ENCODE results near the gene XCR1.
"Not testable (repeated sequence)": the region's sequence is repeated elsewhere in the genome, so short reads cannot be mapped to it uniquely, and the experiment has no call there.

The XCR1 gene

DNA sequence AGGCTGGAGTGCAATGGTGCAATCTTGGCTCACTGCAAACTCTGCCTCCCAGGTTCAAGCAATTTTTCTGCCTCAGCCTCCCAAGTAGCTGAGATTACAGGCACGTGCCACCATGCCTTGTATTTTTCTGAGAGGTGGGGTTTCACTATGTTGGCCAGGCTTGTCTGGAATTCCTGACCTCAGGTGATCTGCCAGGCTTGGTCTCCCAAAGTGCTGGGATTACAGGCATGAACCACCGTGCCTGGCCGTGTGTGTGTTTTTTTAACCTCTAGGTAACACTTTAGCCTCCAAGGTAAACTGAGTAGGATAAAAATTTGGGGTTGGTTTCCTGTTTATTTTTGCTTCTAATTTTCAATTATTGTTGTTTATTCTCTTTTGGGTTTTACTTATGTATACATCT, 10.8 kb upstream of the XCR1 start:
- not testable (repeated sequence) for DNase-seq

DNA sequence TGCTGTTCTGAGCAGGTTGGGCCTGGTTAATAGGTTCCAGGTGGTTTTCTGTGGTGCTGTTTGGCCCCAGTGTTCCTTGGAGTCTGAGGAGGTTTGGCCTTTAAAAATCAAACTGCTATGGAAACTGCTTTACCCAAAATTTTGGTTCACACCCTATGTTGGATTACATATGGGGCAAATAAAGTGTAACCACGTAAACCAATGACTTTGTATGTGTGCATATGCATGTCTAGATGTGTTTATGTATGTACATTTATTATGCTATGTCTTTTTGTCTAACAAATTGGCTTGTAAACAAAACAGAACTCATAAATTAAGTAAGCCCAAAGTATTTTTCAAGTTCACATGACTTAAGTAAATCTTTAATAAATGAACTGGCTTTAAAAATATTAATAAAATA, 8.9 kb upstream of the XCR1 start:
- no peak for DNase-seq

DNA sequence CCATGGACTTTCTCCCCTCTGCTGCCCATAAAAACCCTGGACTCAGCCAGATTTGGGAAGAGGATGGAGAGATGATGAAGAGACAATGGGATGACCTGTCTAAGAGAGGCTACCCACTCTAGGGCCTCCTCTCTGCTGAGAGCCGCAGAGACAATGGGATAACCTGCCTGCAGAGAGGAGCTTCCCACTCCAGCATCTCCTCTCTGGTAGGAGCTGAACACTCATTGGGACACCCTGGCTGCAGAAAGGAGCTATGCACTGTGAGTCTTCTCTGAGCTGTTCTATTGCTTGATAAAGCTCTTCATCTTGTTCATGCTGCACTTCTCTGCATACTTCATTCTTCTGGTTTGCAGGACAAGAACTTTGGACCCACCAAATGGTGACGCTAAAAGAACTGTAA, 4.5 kb upstream of the XCR1 start:
- no peak for DNase-seq

DNA sequence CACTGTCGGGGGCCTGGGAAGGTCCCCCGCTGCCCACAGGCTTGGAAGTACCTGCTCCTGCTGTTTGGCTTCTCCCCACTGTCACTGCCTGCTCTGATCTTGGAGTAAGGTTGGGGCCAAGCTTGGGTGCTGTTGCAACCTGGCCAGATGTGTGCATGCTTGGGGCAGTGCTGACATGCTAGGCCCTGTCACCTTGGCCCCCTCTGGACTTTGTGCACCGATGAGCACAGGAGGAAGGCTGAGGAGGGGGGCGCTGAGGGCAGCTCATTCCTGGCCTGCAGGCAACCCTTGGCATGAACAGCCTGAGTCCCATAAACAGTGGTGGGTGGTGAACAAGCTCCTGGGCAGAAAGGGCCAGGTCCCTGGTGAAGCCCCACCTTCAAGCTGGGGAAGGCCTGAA, 4.0 kb upstream of the XCR1 start:
- no peak for DNase-seq

DNA sequence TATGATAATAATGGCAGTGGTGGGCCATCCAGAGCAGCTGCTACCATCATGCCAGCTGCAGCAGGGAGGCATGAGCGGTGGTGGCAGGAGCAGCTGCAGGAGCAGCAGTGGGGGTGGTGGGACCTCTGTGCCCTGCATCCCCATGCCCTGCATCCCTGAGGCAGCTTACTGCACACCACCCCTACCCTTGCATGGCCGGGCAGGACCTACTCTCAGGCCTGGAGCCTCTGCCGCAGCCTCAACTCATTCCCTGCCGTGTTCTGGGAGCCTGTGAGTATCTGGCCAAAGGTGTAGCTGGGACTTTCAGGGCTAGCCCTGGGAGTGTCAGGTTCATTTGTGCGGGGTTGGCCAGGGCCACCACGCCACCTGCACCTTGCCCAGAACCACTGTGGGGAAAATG, 3.3 kb upstream of the XCR1 start:
- DNase-seq: no peak

DNA sequence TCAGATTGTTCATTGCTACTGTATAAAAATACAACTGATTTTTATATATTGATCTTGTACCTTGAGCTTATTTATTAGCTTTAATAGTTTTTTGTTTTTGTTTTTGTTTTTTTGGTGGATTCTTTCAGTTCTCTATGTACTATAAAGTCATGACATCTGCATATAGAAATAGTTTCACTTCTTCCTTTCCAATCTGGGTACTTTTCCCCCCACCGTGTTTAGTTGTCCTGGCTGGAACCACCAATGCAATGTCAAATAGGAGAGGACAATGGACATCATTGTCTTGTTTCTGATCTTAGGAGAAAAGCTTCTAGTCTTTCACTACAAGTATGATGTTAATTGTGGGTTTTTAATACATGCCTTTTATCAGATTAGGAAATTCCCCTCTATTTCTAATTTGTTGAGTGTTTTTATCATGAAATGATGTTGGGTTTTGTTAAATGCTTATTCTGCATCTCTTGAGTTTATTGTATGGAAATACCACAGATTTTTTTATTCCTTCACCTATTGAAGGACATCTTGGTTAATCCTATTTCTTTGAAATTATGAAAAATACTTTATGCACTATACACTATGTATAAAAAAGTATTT, 2.8 kb upstream of the XCR1 start:
- no peak for DNase-seq

DNA sequence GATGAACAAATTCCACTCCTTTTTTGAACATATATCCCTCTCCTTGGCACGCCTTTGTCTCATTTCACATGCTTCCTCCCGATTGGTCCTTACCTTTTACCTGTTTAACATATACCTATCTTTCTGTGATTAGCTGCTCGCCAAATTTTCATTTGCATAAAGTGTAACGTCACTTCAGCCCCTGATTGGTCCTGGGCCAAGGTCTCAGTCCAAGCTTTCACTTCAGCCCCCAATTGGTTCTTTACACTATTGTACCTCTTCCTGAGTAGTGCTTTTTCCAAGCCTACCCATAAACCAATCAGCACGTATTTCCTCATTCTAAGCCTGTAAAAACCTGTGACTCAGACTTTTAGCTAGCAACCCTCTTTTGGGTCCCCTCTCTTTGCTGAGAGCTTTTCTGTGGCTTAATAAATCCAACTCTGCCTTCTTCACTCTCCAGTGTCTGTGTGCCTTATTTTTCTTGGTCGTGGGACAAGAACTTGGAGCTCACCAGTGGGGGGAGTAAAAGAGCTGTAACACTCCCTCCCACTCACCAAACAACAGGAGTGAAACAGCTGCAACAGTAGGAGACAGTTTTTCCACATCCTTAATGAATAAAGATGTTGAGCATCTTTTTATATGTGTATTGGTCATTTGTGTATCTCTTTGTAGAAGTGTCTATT, 584 bp upstream of the XCR1 start:
- no peak for DNase-seq

DNA sequence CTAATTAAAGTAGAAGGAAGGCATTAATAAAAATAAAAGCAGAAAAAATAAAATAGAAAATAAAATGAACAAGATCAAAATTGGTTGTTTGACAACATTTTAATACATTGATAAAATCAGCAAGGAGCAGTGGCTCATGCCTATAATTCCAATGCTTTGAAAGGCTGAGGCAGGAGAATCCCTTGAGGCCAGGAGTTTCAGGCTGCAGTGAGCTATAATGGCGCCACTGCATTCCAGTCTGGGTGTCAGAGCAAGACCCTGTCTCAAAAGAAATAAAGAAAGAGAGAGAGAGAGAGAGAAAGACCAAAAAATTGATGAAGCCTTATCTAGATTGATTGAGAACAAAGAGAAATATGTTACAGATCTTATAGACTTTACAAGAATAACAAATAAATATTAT, 2.1 kb downstream of the XCR1 start:
- no peak for DNase-seq

DNA sequence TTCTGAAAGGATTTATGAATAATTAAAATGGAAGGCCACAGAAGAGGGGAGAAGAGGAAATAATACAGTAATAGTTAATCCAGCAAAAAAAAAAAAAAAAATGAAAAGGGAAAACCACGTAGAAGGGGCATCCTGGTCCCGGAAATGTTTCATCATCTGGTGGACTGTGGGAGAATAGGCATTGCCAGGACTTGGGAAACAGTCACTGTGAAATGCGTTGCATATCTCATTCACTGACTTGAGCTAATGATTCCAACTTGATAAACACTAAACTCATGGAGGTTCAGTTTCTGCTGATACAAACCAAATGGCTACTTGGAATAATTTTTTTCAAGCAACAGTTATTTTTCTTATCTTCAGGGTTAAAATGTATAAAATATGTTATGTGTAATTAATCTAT, 3.2 kb downstream of the XCR1 start:
- no peak for DNase-seq

DNA sequence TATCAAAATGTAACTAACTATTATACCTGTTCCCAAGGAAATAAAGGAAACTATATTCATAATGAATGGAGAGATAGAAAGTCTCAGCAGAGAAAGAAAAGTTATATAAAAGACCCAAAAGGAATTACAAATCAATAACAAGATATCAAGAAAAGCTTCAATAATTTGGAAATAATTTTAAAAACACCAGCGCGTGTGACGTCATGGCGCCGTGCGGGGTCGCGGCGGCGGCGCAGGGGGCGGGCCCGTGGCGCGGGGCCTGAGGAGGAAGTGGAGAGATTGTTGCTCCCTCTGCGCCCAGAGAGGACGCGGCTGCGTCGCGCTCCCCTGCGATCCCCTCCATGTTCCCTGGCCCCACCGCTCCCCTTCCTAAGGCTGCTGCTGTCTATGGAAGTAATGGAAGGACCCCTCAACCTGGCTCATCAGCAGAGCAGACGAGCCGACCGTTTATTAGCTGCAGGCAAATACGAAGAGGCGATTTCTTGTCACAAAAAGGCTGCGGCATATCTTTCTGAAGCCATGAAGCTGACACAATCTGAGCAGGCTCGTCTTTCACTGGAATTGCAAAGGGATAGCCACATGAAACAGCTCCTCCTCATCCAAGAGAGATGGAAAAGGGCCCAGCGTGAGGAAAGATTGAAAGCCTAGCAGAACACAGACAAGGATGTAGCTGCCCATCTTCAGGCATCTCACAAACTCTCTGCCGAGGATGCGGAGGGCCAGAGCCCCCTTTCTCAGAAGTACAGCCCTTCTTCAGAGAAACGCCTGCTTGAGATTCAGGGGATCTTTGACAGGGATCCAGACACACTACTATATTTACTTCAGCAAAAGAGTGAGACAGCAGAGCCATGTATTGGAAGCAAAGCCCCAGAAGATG, 4.1 kb downstream of the XCR1 start:
- DNase-seq: no peak

DNA sequence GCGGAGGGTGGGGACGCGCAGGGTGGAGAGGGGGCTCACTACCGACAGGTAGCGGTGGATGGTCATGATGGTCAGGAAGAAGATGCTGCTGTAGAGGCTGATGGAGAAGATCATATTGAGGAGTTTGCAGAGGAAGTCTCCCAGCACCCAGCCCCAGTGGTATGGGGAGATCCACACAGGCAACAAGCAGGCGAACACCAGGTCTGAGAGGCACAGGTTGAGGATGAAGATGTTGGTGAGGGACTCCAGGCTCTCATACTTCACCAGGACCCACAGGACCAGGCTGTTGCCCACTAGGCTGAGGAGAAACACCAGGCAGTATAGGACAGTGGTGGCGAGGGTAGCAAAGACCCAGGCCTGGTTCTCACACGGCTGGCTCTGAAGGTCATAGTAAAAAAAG, 5.8 kb downstream of the XCR1 start:
- no peak for DNase-seq

DNA sequence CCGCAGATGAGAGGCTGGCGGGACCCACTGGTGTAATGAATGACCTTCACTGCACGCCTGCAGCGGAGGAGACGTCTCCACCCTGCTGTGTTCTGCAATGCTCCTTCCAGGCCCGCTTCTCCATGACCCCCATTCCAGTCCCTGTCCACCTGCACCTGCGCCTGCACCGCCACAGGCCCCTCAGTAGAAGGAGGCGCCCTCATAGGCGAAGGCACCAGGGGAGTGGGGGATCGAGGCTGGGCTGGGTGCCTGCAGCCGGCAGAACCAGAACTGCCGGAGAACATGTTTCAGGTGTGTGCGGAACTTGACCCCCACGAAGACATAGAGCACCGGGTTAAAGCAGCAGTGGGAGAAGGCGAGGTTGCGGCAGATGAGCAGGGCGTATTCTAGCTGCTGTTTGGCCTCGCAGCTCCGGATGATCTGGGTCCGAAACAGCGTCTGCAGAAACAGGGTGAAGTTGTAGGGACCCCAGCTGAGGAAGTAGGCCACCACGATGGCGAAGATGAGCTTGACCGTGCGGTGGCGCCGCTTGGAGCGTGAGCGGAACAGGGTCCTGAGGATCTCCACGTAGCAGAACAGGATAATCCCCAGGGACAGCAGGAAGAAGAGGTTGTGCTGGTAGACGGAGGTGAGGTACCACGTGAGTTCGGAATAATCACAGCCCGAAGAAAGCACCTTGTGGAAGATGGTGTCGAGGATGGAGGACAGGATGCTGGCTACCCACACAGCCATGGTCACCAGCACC, 6.3 kb downstream of the XCR1 start:
- no peak for DNase-seq

DNA sequence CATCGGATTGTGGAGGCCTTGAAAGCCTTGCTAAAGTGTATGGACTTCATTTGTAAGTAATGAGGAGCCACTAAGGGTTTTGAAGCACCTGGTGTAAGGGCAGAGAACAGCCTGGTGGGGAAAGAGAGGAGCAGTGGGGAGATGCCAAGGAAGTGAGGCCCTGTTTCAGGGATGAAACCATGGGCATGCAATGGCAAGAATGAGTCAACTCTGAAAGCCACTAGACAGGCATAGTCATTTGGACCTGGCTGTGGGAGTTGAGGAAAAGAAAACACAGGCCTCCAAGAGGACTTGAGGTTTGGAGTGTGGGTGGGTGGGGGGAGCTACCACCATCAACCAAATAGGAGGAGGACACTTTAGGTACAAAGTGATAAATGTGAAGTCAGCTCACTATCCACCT, 7.6 kb downstream of the XCR1 start:
- DNase-seq: no peak

DNA sequence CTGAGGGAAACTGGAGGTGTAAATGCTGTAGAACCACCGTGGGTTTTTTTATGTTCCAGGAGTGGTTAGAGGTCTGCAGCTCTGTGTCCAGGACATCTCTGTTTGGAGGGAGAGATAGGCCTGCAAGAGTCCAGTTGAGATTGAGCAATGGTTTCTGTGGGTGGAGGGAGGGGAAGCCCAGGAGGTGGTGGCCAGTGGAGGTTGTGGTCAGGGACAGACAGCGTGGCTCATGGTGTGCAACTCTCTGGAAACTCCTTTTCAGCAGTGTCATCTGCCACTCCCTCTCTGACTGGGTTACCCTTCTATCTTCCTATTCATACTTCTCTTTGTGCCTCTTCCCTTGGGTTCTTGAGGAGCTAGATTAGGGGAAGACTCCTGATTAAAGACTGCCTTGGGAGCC, 9.6 kb downstream of the XCR1 start:
- DNase-seq: no peak

DNA sequence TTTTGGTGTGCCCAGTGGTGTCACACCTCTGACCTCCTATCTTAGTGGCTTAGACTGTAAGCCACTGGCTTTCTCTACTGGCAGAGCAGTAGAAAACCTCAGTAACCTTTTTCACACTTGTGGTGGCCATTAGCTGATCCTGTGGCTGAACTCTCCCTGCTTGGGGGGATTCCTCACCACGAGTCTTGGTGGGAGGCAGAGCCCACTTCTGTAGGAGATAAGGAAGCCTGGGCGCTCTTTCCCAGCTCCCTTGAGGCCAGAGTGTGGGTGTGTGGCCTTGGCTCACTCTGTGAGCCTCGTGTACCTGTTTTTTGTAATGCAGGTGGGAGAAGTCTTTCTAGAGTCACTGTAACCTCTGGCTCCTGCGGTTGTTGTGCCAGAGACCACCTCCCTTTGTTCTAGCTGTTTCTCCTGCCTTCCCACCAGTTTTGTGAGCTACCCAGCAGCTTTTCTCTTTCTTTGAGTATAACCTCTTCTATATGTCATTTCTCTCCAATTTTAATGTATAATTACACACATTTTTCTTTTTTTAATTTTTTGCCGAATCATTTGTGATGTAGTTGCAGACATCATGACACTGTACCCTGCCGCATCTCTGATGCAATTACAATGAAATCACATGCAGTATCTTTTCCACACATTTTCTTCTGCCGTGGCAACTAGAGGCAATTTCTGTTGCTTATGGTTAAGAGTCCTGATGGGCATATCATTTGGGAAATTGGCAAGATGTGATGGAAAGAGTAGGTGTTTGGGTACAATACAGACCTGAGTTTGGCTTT, 13.8 kb downstream of the XCR1 start:
- no peak for DNase-seq

DNA sequence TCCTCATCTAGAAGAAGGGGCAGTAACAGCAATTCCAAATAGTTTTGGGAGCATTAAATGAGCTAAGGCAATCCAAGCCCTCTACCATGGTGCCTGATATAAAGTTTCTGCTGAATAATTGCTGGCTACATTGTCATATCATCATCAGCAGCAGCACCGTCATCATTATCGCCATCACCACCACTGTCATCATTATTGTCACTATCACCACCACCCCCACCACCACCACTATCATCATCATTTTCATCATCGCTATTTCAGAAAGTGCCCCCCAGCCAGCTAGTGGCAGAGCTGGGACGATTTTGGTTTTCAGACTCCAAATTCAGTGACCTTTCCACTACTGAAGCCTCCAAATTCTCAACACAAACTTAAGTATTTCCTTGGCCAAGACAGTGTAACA, 15.0 kb downstream of the XCR1 start:
- DNase-seq: no peak

DNA sequence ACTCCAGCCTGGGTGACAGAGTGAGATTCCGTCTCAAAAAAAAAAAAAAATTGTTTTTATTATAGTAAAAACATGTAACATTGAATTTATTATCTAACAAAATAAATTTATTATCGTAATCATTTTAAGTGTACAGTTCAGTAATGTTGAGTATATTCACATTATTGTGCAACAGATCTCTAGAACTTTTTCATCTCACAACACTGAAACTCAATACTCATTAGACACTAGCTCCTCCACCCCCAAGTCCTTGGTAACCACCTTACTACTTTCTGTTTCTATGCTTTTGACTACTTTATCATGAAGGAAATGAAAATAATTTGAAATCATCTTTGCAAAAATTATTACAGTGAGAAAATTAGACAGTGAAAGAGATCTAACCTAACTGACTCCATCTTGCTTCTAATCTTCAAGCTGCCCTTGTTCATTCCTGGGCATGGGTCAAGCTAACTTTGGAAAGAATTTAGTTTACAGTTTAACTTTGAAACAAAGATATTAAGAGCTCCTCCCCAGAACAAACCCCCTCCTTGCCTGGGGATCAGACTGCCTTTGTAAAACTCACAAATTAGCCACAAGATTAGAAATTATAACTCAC, 16.7 kb downstream of the XCR1 start:
- DNase-seq: no peak

DNA sequence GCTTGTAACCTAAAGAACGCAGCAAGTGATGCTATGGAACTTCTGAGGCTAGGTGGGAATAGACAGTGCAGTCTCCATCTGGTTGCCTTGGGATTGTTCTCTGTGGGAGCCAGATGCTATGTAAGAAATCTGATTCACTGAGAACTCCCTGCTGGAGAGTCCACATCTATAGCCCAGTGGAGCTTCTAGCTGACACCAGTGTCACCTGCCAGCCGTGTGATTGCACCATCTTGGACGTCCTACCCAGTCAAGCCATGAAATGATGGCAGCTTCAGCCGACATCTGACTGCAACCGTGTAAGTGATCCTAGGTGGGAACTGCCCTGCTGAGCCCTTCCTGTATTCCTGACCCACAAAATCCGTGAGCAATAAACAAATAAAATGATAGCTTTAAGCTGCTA, 19.2 kb downstream of the XCR1 start:
- DNase-seq: no peak

DNA sequence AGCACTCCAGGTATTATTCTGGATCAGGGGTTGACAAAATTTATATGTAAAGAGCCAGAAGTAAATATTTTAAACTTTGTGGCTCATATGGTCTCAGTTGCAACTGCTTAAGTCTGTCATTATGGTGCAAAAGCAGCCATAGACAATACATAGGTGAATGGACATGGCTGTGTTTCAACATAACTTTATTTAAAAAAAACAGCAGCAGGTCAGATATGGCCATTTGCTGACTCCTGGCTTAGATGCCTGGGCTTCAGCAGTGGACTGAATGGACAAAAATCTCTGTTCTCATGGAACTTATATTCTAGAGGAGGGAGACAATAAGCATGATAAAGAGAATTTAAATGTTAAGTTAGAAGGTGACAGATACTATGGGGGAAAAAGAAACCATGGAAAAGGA, 20.0 kb downstream of the XCR1 start:
- no peak for DNase-seq

DNA sequence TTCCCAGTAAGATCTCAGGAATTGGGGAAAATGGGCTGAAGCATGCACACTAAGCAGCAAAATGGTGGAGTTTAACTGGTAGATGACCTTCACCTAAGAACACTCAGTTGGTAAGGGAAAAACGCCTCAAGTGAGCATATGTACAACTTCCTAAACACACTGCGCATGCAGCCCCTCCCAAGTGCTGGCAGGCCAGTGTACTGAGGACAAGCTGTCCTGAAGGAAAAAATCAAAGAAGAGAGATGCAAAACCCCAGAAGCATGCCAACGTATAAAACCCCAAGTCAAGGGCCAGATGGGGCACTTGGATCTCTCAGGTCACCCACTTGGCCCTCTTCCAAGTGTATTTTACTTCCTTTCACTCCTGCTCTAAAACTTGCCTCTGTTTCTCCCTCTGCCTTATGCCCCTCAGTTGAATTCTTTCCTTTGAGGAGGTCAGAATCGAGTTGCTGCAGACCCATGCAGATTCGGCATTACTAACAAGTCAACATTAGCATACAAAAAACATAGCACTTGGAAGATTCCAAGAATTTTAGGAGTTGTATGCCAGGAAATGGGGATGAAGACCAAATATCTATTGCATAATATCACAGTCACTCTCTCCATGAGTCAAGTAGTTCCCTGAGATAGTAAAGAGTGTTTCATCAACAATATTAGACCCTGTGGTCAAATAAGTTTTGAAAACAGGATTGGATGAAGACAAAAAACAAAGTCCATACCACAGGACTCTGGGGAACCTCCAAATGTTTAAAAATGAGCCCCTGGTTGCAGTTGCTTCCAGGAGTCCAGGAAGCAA, 20.8 kb downstream of the XCR1 start:
- DNase-seq: no peak

DNA sequence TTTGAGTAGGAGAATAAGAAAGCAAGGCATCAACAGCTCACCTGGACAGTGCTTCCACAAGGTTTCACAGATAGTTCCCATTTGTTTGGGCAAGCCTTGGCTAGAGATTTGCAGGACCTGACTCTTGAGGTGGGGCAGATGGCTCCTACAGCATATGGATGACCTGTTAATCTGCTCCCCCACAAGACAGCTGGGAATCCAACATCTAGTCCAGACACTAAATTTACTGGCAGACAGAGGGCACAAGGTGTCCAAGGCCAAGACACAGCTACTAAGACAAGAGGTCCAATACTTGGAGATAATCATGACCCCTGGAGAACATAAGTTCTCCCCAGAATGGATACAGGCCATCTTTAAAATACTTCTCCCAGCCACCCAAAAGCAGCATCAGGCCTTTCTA, 23.6 kb downstream of the XCR1 start:
- DNase-seq: not testable (repeated sequence)

DNA sequence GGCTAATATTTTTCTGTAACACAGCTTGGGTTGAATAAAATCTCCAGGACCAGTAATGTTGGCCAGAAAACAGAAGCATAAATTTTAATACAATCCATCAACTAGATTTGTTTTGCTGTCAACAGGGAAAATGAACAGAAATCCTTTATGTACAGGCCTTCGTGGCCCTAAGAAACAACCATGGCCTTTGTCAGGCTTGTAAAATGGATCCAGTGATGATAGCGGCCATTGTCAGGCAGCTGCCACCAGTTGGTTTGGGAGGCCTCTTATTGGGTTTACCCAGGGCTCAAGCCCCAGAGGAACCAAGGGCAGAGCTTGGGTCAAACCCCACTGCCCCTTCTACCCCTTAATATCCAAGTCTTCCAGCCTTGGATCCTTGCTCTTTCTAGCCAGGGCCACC, 26.1 kb downstream of the XCR1 start:
- no peak for DNase-seq

Measured in stimulated activated CD4-positive, alpha-beta T cell treated with anti-CD3 and anti-CD28 coated beads, Interleukin-4, amount 100 ng/mL, for 4 hours (primary cell).